ENCODE results near the gene ACSL6. TPM values are rescaled to one million over a fixed set of nuclear protein-coding genes. Genes with fewer than 3 reads are reported as not detected.

Gene ACSL6
- total and polyA plus RNA-seq, 2 experiments from 2014 or later = 1.7 to 2.4 TPM

DNA sequence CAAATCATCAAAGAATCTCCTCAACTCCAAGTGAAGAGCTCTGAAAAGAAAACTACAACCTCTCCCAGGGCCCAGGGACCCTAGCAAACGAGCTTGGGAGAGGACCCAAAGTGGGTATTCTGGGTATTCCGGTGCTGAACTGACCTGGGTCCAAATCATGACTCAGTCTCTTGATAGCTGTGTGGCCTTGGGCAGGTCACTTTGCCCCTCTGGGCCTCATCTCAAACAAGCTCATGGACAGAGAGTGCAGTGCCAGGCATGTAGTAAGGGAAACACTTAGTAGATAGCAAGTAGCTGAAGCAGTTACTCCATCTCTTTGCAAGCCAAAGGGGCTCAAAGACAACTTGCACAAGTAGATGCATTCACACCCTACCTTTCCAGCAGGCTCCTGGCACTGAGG lies 12.4 kb downstream of the ACSL6 start:
- TF ChIP-seq CTCF (IDR thresholded peaks at IDR 0.05; ENCODE audit: poor library complexity) (no peak), EZH2phosphoT487 (IDR thresholded peaks at IDR 0.05; ENCODE audit: low read depth, severe bottlenecking, unreplicated experiment) (no peak), EZH2 (IDR thresholded peaks at IDR 0.05; ENCODE audit: borderline replicate concordance) (no peak)
- Histone ChIP-seq H3K9me3 (ENCODE audit: low read depth) (no peaks in the 10 kb centered on the region), H3K27ac (peak overlapping the region; percentile 8), H3K79me2 (no peaks in the 10 kb centered on the region), H3K36me3 (replicated peaks; ENCODE audit: insufficient read depth, low read depth) (no peaks in the 10 kb centered on the region), H3K4me3 (no peak overlapping the region), H3K4me2 (peak overlapping the region; percentile 45), H3K27me3 (no peaks in the 10 kb centered on the region), H4K20me1 (ENCODE audit: insufficient read depth, poor library complexity, severe bottlenecking) (no peaks in the 10 kb centered on the region), H3K9me2 (replicated peaks; ENCODE audit: insufficient read depth) (no peaks in the 10 kb centered on the region), H3K4me1 (ENCODE audit: insufficient read depth) (peaks cover 33% of the 10 kb centered on the region), H2AFZ (no peak overlapping the region)
- 91% methylated on average over 2 of the region's 2 CpGs for WGBS (ENCODE audit: low lambda C conversion rate, missing lambda C conversion rate)
- no peak for DNase-seq (ENCODE audit: low spot score)

GRCh38 chr5:131998431-131999040 lies 12.9 kb downstream of the ACSL6 start:
- Histone ChIP-seq H3K4me3 (no peak overlapping the region), H3K4me1 (ENCODE audit: insufficient read depth) (peaks cover 33% of the 10 kb centered on the region), H2AFZ (no peak overlapping the region), H3K4me2 (no peak overlapping the region), H4K20me1 (ENCODE audit: insufficient read depth, poor library complexity, severe bottlenecking) (no peaks in the 10 kb centered on the region), H3K27me3 (no peaks in the 10 kb centered on the region), H3K79me2 (no peaks in the 10 kb centered on the region), H3K9me2 (replicated peaks; ENCODE audit: insufficient read depth) (no peaks in the 10 kb centered on the region), H3K27ac (peak overlapping the region; percentile 50), H3K9me3 (ENCODE audit: low read depth) (no peaks in the 10 kb centered on the region), H3K36me3 (replicated peaks; ENCODE audit: insufficient read depth, low read depth) (no peaks in the 10 kb centered on the region)
- peak; percentile 51 for DNase-seq (ENCODE audit: low spot score)
- TF ChIP-seq EZH2phosphoT487 (IDR thresholded peaks at IDR 0.05; ENCODE audit: low read depth, severe bottlenecking, unreplicated experiment) = no peak
- no peak for TF ChIP-seq EZH2 (IDR thresholded peaks at IDR 0.05; ENCODE audit: borderline replicate concordance)
- no peak for TF ChIP-seq CTCF (IDR thresholded peaks at IDR 0.05; ENCODE audit: poor library complexity)
- 66% methylated on average over 4 of the region's 4 CpGs for WGBS (ENCODE audit: low lambda C conversion rate, missing lambda C conversion rate)

DNA sequence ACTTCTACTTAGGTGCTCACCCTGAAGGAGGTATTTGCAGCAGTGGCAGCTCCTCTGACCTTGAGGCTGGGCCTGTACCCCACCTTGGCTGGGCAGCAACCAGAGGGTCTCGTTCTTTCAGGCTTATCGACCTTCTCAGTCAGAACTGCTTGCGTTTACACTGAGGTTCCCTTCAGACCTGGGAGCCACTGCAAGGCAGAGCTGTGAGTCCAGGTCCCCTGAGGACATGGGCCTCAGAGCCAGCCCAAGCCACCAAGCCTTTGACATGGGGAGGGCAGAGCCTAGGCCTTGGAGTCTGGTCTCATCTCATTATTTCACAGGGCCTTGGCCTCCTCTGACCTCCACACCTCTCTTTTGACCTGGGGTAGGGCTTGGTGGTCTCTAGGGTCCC lies 13.7 kb downstream of the ACSL6 start:
- no peaks in the 10 kb centered on the region for H3K27me3 ChIP-seq
- H3K79me2 ChIP-seq = no peaks in the 10 kb centered on the region
- H3K4me3 ChIP-seq = no peak overlapping the region
- no peak overlapping the region for H2AFZ ChIP-seq
- no peak for TF ChIP-seq CTCF (IDR thresholded peaks at IDR 0.05; ENCODE audit: poor library complexity)
- TF ChIP-seq EZH2 (IDR thresholded peaks at IDR 0.05; ENCODE audit: borderline replicate concordance) = no peak
- TF ChIP-seq EZH2phosphoT487 (IDR thresholded peaks at IDR 0.05; ENCODE audit: low read depth, severe bottlenecking, unreplicated experiment) = no peak
- no peaks in the 10 kb centered on the region for H3K9me2 ChIP-seq (replicated peaks; ENCODE audit: insufficient read depth)
- no peak for DNase-seq (ENCODE audit: low spot score)
- WGBS (ENCODE audit: low lambda C conversion rate, missing lambda C conversion rate) = 97% methylated on average over 3 of the region's 3 CpGs
- H3K9me3 ChIP-seq (ENCODE audit: low read depth) = no peaks in the 10 kb centered on the region
- no peak overlapping the region for H3K4me2 ChIP-seq
- H3K4me1 ChIP-seq (ENCODE audit: insufficient read depth) = peaks cover 33% of the 10 kb centered on the region
- no peak overlapping the region for H3K27ac ChIP-seq
- H4K20me1 ChIP-seq (ENCODE audit: insufficient read depth, poor library complexity, severe bottlenecking) = no peaks in the 10 kb centered on the region
- H3K36me3 ChIP-seq (replicated peaks; ENCODE audit: insufficient read depth, low read depth) = no peaks in the 10 kb centered on the region

All from hepatocyte (in vitro differentiated cells).